NCI-H1694 (cell line): ENCODE data around the gene TRPT1.

Experiments
- DNase-seq: peaks from one replicate; lab custom pipeline; 2025; lab: John Stamatoyannopoulos, UW

The TRPT1 gene

GRCh38 chr11:64244966-64245365 is 19.0 kb upstream of the TRPT1 start:
- DNase-seq, result no peak

- DNase-seq, result no peak
These were observed 18.1 kb upstream of the TRPT1 start for GRCh38 chr11:64244107-64244506.

GRCh38 chr11:64243236-64243854 is 17.4 kb upstream of the TRPT1 start:
- DNase-seq, result no peak

- peak; percentile 94 for DNase-seq
These were observed 15.7 kb upstream of the TRPT1 start for GRCh38 chr11:64241491-64242374.

- DNase-seq, result no peak
These were observed 15.2 kb upstream of the TRPT1 start for GRCh38 chr11:64241241-64241490.

- peak; percentile 74 for DNase-seq
These were observed 14.7 kb upstream of the TRPT1 start, which contains the start of gene FKBP2 for GRCh38 chr11:64240435-64241240. FKBP2 (plus strand) TSS chr11:64241095; CDS start chr11:64242388, 1,293 bp downstream.

GRCh38 chr11:64239662-64240434 is 13.9 kb upstream of the TRPT1 start:
- DNase-seq, result no peak

GRCh38 chr11:64238999-64239398 is 13.0 kb upstream of the TRPT1 start:
- no peak for DNase-seq

GRCh38 chr11:64238076-64238475 is 12.1 kb upstream of the TRPT1 start:
- no peak for DNase-seq

- no peak for DNase-seq
These were observed 11.5 kb upstream of the TRPT1 start for GRCh38 chr11:64237484-64237951.

- no peak for DNase-seq
These were observed 9.6 kb upstream of the TRPT1 start for GRCh38 chr11:64235437-64236161.

GRCh38 chr11:64234647-64235379 is 8.8 kb upstream of the TRPT1 start:
- DNase-seq, result no peak

- no peak for DNase-seq
These were observed 8.1 kb upstream of the TRPT1 start, which contains the start of gene VEGFB for GRCh38 chr11:64233913-64234586. VEGFB (plus strand) TSS chr11:64234584; CDS start chr11:64234834, 250 bp downstream.

- DNase-seq, result no peak
These were observed 7.0 kb upstream of the TRPT1 start for GRCh38 chr11:64232967-64233315.

GRCh38 chr11:64232182-64232966 is 6.4 kb upstream of the TRPT1 start:
- no peak for DNase-seq

GRCh38 chr11:64231546-64231945 is 5.6 kb upstream of the TRPT1 start:
- DNase-seq, result no peak

GRCh38 chr11:64230985-64231365 is 5.0 kb upstream of the TRPT1 start:
- DNase-seq, result no peak

- peak; percentile 89 for DNase-seq
These were observed 4.4 kb upstream of the TRPT1 start, which contains the start of gene DNAJC4 for GRCh38 chr11:64230171-64230984. DNAJC4 (plus strand) TSS chr11:64230548; CDS start chr11:64230855, 307 bp downstream.
